ENCODE results near the gene MRPL57.
"Not testable (repeated sequence)": the region's sequence is repeated elsewhere in the genome, so short reads cannot be mapped to it uniquely, and the experiment has no call there.

The MRPL57 gene

GRCh38 chr13:21176215-21176981, at the start of gene MRPL57, which contains the start of gene SKA3:
Gene MRPL57, plus strand, starts transcription at chr13:21176658. Its CDS starts 259 bp downstream, at chr13:21176917.
Gene SKA3, minus strand, starts transcription at chr13:21176552. Its CDS starts 75 bp downstream, at chr13:21176477.
- peak; percentile 88 to 90 (median 90) for DNase-seq (ENCODE audit: low read depth in 3 of 3)

GRCh38 chr13:21130116-21130515, 46.3 kb upstream of the MRPL57 start:
- DNase-seq (ENCODE audit: low read depth in 3 of 3): no peak

GRCh38 chr13:21133077-21133476, 43.4 kb upstream of the MRPL57 start:
- DNase-seq (ENCODE audit: low read depth in 3 of 3): no peak

- no peak for DNase-seq (ENCODE audit: low read depth in 3 of 3)
Observed at GRCh38 chr13:21134475-21134874, 42.0 kb upstream of the MRPL57 start.

- not testable (repeated sequence) for DNase-seq (ENCODE audit: low read depth in 3 of 3)
Observed at GRCh38 chr13:21135833-21136232, 40.6 kb upstream of the MRPL57 start.

GRCh38 chr13:21137696-21138095, 38.8 kb upstream of the MRPL57 start:
- no peak for DNase-seq (ENCODE audit: low read depth in 3 of 3)

GRCh38 chr13:21138561-21138960, 37.9 kb upstream of the MRPL57 start:
- no peak for DNase-seq (ENCODE audit: low read depth in 3 of 3)

GRCh38 chr13:21139374-21139773, 37.1 kb upstream of the MRPL57 start:
- DNase-seq (ENCODE audit: low read depth in 3 of 3): no peak

- DNase-seq (ENCODE audit: low read depth in 3 of 3): no peak
Observed at GRCh38 chr13:21142766-21143165, 33.7 kb upstream of the MRPL57 start.

GRCh38 chr13:21147827-21148226, 28.6 kb upstream of the MRPL57 start:
- no peak for DNase-seq (ENCODE audit: low read depth in 3 of 3)

GRCh38 chr13:21148557-21149258, 27.8 kb upstream of the MRPL57 start:
- DNase-seq (ENCODE audit: low read depth in 3 of 3): no peak

- DNase-seq (ENCODE audit: low read depth in 3 of 3): no peak
Observed at GRCh38 chr13:21149568-21149967, 26.9 kb upstream of the MRPL57 start.

GRCh38 chr13:21150013-21150412, 26.4 kb upstream of the MRPL57 start:
- DNase-seq (ENCODE audit: low read depth in 3 of 3): no peak

GRCh38 chr13:21152251-21152899, 24.1 kb upstream of the MRPL57 start:
- DNase-seq (ENCODE audit: low read depth in 3 of 3): no peak

- no peak for DNase-seq (ENCODE audit: low read depth in 3 of 3)
Observed at GRCh38 chr13:21164631-21165030, 11.8 kb upstream of the MRPL57 start.

GRCh38 chr13:21165606-21166005, 10.9 kb upstream of the MRPL57 start:
- DNase-seq (ENCODE audit: low read depth in 3 of 3): not testable (repeated sequence)

- no peak for DNase-seq (ENCODE audit: low read depth in 3 of 3)
Observed at GRCh38 chr13:21171420-21171819, 5.0 kb upstream of the MRPL57 start.

- DNase-seq (ENCODE audit: low read depth in 3 of 3): not testable (repeated sequence)
Observed at GRCh38 chr13:21173767-21174166, 2.7 kb upstream of the MRPL57 start.

- no peak for DNase-seq (ENCODE audit: low read depth in 3 of 3)
Observed at GRCh38 chr13:21175656-21176214, 723 bp upstream of the MRPL57 start.

- peak in 1 of 3 experiments; percentile 10 for DNase-seq (ENCODE audit: low read depth in 3 of 3)
Observed at GRCh38 chr13:21176982-21177284, 475 bp downstream of the MRPL57 start.

GRCh38 chr13:21181671-21182070, 5.2 kb downstream of the MRPL57 start:
- no peak for DNase-seq (ENCODE audit: low read depth in 3 of 3)

GRCh38 chr13:21186410-21186809, 10.0 kb downstream of the MRPL57 start:
- not testable (repeated sequence) for DNase-seq (ENCODE audit: low read depth in 3 of 3)
